Bronchial epithelial cell (primary cell): ENCODE data around the gene MRPS23. TPM values are rescaled to one million over a fixed set of nuclear protein-coding genes. Genes with fewer than 3 reads are reported as not detected.

Source experiments
- DNase-seq: peaks from one replicate; pipeline ENCODE4 v3.0.0-alpha.2; 2010; ENCODE audit warnings: low read depth
- FAIRE-seq: peaks from 2 replicates; lab custom pipeline; 2011; peaks lifted over from hg19 to GRCh38; lab: Jason Lieb, UNC
- H3K27me3 ChIP-seq: 2 replicates; pipeline ENCODE4 v1.5.1; 2011; ENCODE audit warnings: low read length; ENCODE audit not compliant: control insufficient read depth, insufficient read depth
- H3K36me3 ChIP-seq: 2 replicates; pipeline ENCODE4 v1.5.1; 2011; ENCODE audit warnings: low read length; ENCODE audit not compliant: control insufficient read depth, insufficient read depth
- H3K4me3 ChIP-seq: 2 replicates; pipeline ENCODE4 v1.5.1; 2011; ENCODE audit warnings: mild to moderate bottlenecking, low read depth, low read length, control low read depth
- CTCF ChIP-seq: IDR thresholded peaks from 2 replicates; pipeline ENCODE4 v1.5.1; 2011; ENCODE audit warnings: mild to moderate bottlenecking, moderate library complexity, low read length, control low read depth, inconsistent platforms; ENCODE audit not compliant: insufficient read depth, severe bottlenecking
- total RNA-seq: library from RNA; depleted of rRNA; stranded (reverse); fragments of >200 nt; gene quantifications from 2 replicates; pipeline ENCODE4 v1.2.1, GENCODE V29; 2014

MRPS23 gene
- total RNA-seq, 1 donor from 2014 or later, result 40.5 TPM

GRCh38 chr17:57801044-57801711 lies 48.7 kb downstream of the MRPS23 start:
- no peaks in the 10 kb centered on the region for H3K27me3 ChIP-seq

GRCh38 chr17:57794841-57795240 lies 55.0 kb downstream of the MRPS23 start:
- FAIRE-seq (no peak), DNase-seq (no peak)
- Histone ChIP-seq H3K4me3 (no peak overlapping the region), H3K36me3 (no peaks in the 10 kb centered on the region), H3K27me3 (no peaks in the 10 kb centered on the region)
- TF ChIP-seq CTCF, result no peak

More at GRCh38 chr17:57801044-57801711, 48.7 kb downstream of the MRPS23 start:
- no peak overlapping the region for H3K4me3 ChIP-seq
- no peak for FAIRE-seq
- no peak for DNase-seq
- no peaks in the 10 kb centered on the region for H3K36me3 ChIP-seq
- TF ChIP-seq CTCF, result no peak

GRCh38 chr17:57788725-57789124 lies 61.1 kb downstream of the MRPS23 start:
- Histone ChIP-seq H3K27me3 (peaks cover 2% of the 10 kb centered on the region), H3K36me3 (no peaks in the 10 kb centered on the region), H3K4me3 (no peak overlapping the region)
- no peak for FAIRE-seq
- no peak for DNase-seq
- TF ChIP-seq CTCF, result no peak

GRCh38 chr17:57785022-57785421 lies 64.8 kb downstream of the MRPS23 start:
- peaks cover 2% of the 10 kb centered on the region for H3K27me3 ChIP-seq
- FAIRE-seq, result no peak

More at GRCh38 chr17:57785022-57785421, 64.8 kb downstream of the MRPS23 start:
- no peak overlapping the region for H3K4me3 ChIP-seq
- no peaks in the 10 kb centered on the region for H3K36me3 ChIP-seq
- no peak for TF ChIP-seq CTCF
- no peak for DNase-seq

Other genes starting within 250 kb of the MRPS23 start
- not detected in 2 replicates for gene CCDC182, start 104.7 kb downstream of the MRPS23 start, total RNA-seq
- gene CUEDC1, start 105.4 kb upstream of the MRPS23 start, total RNA-seq, result 3.4 and 6.9 TPM in 2 replicates
- gene VEZF1, start 138.2 kb upstream of the MRPS23 start, total RNA-seq, result 17.3 and 23.2 TPM in 2 replicates
- gene SRSF1, start 157.2 kb upstream of the MRPS23 start, total RNA-seq, result 239 and 392 TPM in 2 replicates
- 16.8 and 27.3 TPM in 2 replicates for gene DYNLL2, start 233.4 kb upstream of the MRPS23 start, total RNA-seq